HG03159 (cell line): ENCODE results near the gene PPFIBP1.
"Not testable (repeated sequence)": the region's sequence is repeated elsewhere in the genome, so short reads cannot be mapped to it uniquely, and the experiment has no call there.

Experiments used
- ATAC-seq: cut with Tn5 transposase; IDR thresholded peaks from one replicate; pipeline ENCODE4 v1.9.1; 2021; ENCODE audit warnings: mild to moderate bottlenecking, moderate library complexity; ENCODE audit not compliant: unreplicated experiment

The PPFIBP1 gene

DNA sequence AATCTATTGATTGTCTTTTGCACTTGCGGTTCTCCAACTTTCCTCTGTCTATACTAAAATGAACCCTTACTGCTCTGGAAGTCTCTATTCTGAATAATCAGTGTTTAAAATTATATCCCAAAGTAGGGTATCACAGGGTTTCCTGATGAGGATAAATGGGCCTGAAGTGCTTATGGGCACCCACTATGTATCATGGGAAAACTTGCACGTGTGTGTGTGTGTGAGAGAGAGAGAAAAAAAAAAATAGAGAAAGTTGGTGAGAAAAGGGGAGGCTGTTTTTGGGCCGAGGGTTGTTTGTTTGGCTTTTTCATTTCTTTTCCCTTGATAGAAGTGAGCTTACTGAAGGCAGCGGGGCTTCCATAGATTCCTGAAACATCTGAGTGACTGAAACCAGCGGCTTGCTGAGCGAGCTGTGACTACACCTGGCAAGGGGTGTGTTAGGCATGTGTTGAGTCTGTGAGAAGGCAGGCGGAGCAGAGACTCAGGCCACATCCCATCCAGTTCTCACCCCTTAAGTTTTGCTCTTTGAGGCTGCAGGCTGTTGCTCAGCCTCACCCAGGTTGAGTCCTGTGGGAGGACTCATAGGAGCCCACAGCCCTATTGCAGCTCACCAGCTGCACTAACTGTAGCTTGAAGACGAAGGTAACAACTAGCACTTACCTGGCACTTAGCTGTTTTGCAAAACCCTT lies 17.2 kb downstream of the PPFIBP1 start:
- ATAC-seq = no peak

DNA sequence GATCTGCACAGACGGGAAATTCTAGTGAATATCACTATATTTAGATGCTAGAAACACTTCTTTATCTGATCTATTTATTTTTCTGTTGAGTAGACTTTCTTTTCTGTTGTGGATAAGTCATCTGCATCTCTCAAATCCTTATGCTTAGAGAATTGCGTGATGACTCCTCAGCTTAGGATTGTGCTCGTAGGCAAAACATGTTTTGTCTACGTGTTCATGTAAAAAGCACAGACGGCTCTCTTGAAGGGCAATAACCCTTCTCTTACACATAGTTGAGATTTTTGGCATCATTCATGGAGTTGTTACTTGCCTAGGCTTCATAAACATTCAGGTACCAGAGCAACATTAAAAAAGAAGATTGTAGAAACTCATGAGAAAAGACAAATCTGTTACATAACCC lies 18.6 kb downstream of the PPFIBP1 start:
- ATAC-seq = no peak

DNA sequence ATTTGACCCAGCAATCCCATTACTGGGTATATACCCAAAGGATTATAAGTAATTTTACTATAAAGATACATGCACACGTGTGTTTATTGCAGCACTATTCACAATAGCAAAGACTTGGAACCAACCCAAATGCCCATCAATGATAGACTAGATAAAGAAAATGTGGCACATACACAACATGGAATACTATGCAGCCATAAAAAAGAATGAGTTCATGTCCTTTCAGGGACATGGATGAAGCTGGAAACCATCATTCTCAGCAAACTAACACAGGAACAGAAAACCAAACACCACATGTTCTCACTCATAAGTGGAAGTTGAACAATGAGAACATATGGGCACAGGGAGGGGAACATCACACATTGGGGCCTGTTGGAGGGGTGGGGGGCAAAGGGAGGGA lies 20.9 kb downstream of the PPFIBP1 start:
- not testable (repeated sequence) for ATAC-seq

DNA sequence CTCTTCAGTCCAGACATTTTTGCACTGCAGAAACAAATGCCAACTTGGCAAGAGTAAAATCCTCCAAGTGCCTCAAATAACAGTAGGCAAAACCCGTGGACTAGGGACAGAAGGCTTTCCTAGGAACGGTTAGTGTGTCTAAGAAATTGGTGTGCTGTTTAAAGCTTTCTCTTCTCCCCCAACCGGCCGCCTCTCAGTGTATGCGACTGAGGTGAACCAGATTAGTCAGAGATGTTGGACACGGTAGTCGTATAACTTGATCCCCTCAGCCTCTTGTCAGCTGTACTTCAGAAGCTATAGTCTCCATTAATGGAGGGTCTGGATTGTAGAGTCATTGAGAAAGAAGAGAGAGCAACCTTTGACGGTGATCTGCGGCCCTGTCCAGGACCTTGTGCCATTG lies 21.7 kb downstream of the PPFIBP1 start:
- ATAC-seq = no peak

DNA sequence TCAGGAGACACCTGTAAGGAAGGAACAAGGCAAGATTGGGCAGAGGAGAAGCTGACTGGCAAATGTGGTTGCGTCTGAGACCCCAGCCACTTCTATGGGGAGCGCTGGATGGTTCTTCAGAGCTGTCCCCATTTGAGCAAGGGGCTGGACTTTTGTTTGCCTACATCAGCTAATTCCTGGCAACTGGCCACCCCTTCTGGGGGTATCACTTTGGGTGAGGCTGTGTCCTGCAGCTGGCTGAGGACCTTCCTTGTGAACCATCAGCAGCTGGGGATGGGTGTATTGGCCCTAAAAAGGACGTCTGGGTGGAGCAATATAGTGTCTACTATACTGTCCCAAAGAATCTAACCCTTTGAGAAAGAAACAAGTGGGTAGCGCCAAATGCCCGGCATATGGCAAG lies 23.6 kb downstream of the PPFIBP1 start:
- ATAC-seq = no peak

DNA sequence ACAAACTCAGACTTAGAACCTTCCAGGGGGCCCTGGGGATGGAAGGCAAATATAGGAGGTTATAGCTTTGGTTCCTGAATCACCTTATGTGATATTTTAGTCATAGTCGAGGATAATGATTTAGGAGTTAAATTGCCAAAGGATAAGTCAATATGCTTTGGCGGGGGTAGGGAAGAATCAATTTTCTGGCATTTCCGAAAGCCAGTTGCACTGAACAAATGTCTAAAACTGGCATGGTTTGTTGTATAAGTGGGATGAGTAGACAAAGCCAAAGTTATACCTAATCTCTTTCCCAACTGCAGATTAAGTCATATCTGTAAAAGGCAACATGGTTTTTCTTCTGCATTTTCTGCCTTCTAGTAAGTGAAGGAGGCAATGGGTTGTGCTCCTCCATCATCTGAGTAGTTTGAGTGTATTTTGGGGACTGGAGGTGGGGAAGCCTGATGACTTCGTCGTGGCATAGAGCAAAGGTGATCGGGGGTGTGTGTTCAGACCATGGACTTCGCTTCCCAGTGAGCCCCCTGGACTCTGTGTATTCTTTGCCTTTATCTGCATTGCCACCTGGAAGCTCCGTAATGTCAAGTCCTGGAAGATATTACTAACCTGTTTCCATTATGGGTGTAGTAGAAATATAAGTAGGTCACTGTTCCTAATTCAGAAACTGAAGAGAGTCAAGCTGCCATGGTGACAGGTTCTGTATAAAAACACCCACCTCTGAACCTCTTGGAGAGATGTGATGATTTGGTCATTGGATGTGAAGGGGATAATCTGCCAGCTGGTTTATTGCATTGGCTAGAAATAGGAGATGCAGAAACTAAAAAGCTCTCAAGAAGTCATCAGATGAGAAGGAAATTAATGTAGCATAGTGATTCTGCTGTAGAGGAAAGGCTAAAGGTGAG lies 24.5 kb downstream of the PPFIBP1 start:
- no peak for ATAC-seq

DNA sequence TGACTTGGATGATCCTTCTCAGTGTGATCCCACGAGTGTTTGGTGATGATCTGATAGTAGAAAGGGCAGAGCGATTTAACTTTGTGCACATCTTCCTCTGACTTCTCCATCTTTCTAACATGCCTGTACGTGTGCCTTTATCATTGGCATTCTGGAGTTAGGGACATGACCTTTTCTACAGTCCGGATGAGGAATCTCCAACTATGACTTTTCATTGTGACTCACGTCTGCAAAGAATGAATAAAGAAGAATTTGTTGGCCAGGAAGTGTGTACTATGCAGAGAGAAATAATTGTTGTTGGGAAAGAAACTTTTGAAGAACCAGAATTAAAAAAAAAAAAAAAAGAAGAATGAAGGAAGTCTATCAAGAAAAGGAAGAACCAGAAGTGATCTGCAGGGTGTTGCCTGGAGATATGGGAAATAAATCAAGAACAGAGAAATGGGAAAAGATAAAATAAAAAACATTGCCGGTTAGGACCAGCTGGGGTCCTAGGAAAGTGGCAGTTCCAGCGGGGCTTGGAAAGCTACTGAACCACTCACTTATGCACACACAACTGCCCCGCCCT lies 25.3 kb downstream of the PPFIBP1 start:
- no peak for ATAC-seq

DNA sequence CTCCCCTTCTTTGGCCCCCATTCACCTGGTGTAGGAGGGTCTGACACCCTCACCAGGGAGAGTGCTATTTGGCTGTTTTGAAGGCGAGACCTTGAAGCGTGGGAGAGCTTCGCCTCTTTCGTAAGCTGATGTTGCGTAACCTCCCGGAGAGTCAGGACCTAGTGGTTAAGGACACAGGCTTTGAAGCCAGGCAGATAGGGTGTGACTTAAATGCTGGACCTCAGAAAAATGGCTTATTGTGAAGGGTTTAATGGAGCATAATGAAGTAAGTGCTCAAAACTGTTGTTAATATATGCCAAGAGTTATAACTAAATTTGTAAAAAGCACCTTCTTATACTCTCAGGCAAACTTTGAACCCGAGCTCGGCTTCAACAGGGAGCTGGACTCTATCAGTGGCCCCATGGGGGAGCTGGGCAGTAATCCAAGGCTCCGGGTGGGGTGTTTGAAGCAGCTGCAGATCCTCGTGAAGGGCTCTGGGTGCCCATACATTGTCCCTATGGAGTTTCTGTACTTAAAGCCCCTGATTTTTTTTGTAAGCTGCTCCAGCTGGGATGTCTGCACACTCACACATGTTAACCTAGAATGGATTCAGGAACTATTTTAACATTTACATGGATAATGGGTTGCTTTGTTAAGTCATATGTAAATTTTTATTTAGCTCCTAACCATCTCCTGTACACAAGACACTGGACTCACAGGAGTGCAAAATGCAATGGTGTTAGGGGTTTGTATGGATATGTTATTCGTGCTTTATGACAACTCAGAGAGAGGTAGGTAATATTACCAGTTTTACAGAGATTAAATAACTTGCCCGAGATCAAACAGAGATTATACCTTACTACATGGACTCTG lies 26.0 kb downstream of the PPFIBP1 start:
- ATAC-seq = no peak

DNA sequence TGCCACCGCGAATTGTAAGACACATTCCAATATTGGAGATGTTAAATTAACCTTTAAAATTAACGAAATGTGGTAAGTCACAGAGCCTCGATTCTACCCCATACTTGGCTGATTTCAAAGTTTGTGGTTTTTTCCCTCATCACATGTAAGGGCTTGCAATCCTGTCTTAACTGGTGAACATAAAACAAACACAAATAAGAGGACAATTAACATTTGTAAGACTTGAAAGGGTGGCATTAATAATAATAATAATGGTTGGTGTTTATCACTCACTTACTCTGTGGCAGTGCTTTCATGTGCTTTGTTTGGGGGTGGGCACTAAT lies 26.6 kb downstream of the PPFIBP1 start:
- no peak for ATAC-seq

DNA sequence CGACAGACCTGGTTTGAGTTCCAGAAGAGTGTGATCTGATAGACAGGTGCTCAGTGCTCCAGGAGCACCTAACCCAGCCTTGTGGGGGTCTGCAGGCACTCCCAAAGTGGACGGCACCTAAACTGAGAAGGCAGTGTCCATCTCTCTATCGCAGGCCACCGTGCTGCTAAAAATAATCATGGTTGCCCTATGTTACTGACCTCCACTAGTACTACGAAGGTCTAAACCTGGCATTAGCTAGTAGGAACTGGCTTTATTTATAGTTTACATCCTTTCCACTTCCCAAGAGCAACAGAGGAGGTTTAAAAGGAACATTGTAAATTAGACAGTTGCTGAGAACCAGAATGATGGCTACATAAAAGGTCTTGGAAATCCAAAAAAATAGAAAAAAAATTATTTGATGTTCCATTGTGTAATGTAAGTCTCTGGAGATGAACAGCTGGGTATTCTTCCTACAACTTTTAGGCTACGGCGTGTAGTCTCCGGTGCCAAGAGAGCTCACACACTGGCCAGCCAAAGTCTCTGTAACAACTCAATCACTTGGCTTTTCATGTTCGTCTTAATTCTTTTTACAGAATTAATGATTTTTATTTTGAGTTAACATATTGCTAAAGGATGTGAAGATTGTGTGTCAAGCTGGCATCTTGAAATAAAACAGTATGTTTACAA lies 27.3 kb downstream of the PPFIBP1 start:
- no peak for ATAC-seq

DNA sequence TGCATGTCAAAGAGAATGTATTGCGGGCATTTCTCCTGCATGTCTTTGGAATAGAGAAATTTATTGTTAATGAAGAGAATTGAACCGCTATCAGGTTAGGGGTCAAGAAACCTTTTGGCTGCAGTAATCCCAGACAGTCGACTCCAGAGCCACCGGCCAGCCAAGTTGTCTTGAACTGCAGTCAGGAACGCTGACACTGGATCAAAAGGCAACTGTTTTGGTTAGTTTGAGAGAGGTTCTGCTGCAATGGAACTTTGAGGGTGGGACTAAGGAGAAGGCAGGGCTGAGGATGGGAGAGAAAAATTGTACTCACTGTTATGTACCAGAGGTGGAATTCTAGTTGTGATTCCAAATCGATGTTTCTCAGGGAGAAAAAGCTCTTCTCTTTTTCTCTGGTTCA lies 28.2 kb downstream of the PPFIBP1 start:
- no peak for ATAC-seq

DNA sequence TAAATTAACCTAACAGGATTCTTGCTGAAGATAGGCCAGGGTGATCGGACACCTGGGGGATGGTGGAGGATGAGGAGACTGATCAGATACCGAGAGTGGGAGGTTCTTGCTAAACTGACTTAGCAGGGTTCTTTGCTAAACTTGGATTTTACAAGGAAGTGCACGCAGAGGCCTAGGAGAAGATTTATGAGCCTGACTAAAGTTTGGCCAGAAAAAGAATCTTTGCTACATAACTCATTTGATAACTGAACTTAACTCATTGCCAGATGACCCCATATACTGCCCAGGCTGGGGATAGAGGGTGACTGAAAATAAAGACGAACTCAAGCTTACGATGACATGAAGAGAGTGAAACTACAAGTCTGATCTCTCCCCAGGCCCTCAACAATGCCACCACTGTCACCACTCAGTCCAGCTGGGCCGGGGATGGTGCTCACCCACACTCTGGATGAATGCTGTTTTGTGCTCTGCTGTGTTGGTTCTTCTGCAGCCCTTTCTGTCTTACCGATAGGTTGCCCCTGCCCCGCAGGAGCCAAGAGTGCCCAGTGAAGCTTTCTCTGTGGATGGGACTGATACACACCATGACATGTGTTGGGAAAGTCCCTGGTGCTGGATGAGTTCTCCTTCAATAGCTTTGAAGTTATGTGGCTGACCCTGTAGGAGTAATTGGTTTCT lies 29.0 kb downstream of the PPFIBP1 start:
- no peak for ATAC-seq

DNA sequence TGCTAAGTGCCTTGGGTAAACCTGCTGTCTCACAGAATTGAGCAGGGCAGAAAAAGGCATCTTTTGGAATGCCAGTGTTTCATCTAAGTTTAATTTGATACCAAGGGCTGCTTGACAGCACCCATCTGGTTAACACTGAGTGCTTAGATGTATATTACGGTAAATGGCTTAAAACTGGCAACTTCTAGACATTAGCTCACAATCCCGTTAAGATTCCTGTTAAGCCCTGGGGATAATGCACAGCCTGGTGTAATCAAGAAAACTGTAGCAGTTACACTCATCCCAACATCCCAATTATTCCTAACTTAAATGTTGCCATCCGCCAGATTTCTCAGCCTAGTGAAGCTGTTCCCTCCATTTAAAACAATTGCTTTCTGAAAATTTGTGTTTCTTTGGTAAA lies 29.9 kb downstream of the PPFIBP1 start:
- ATAC-seq = no peak

DNA sequence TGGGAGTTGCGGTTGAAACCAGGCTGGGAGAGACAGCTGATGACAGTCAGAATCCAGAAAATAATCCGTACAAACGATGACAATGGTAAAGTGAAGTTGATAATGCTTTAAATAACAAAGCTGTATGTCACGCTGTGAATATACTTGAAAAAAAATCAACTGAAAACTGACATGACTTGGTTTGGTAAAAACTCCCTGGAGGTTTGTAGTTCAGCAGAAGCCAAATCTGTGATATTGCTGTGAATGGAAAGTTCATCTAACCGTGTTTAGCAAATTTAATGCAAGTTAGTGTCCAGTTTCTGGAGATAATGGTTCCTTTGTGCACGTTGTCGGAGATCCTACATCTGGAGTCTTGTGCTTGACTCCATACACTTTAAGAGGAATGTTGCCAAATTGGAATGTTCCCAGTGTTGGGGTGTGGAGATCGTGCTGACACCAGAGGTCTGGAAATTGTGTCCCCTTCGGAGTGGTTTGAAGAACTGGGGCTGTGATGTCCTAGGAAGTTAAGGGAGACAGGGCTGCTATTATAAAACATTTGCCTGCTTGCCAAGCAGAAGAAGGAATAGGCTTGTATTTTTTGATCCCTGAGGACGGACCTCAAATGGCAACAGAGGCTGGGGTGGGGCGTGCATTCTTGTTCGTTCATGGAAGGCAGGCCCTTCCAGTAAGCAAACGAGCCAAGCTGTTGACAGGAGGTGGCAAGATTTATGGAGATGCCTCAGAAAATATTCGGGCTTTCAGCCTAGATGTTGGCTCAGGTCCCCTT lies 30.6 kb downstream of the PPFIBP1 start:
- ATAC-seq = no peak

DNA sequence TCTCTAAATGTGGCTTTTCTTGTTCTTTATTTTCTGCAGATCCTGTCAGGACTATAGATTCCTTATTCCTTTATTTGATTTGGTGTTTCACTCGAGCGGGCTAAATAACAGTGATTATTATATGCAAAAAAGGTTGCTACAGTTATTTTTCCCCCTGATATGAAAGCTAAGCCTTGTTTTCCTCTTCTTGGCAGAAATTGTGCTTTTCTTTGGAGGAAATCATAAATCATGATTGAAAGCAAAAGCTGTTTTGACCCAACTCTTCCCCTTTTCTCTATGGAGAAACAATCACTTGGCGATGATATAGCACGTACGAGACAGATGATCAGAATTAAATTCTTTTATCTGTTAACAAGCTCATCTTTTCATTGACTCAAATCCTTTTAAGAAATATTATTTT lies 31.4 kb downstream of the PPFIBP1 start:
- no peak for ATAC-seq

DNA sequence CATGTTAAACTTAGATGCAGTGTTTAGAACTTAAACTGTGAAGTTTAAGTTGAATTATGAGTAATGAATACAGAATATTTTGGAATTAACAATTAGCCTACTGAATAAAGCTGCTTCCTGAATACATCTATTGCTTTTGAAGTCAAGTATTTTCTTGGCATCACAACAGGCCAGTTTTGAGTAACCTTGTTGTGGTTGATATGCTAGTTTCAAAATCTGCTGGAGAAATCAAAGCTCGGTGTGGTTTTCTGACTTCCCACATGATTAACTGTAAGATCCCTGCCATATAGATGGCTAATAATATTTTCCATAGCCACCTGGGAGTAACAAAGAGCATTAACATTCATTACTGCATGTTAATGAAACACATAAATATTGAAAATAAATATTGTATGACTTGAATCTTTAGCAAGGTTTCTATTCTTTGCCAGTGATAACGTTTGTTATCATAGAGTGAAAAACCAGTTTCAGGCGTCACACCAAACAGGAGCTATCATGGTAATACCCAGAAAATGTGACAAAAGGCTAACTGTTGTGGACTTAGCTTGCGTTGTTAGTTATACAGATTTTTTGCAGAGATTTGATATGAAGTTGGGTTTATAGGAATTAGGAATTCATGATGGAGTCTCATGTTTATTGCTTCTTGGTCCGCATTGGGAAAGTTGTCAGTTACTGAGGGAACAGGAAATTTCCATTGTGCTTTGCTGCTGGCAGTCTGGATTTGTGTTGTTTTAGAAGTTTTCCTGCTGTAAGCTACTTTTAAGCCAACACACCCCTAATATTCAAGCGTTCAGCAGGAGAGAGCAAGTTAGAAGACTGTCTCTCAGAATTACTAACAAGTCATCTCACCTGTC lies 32.1 kb downstream of the PPFIBP1 start:
- no peak for ATAC-seq

DNA sequence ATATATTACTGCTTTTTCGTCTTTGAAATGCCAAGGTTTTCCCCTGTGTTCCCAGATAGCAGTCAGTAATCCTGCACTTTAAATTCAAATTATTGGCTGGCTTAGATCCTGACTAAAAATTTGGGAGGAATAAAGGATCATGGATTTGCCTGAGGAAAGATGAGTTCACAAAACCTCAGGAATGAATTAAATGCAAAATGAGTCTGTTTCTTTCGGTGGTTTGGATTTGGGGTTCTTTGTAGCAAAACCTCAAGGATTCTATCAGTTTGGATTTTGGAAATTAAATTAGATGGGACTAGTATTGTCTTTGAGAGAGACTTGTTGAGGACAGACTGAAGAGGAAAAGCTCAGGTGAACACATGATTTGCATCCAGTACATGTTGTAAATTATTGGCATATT lies 36.1 kb downstream of the PPFIBP1 start:
- no peak for ATAC-seq

DNA sequence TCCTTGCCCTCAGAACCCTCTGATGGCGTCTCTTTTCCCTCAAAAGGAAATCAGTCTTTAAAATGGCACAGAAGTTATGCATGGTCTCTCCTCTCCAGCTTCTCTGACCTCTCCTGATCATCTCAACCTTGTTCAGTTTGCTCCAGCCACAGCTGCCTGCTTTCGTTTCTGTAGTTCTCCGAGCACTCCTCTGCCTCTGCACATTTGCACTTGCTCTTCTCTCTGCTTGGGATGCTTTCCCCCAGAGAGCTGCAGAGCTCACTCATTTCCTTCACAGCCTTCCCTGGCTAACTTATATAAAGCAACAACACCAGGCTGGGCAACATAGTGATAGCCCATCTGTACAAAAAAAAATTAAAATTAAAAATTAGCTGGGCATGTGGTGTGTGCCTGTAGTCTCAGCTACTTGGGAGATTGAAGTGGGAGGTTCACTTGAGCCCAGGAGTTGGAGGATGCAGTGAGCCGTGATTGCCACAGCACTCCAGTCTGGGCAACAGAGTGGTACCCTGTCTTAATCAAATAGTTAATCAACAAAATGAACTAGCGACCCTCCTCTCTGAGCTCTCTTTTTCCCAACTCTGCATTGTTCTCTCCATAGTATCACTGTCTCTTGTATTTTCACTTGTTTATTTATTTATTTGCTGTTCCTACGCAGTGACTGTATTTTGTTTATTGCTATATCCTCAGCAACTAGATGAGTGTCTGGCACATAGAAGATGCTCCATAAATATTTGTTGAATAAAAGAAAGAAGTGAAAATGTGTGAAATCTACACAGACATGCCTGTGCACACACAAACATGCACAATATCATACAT lies 37.7 kb downstream of the PPFIBP1 start:
- ATAC-seq = no peak
